Measurements from ENCODE around the gene MUC5B. TPM values are rescaled to one million over a fixed set of nuclear protein-coding genes. Genes with fewer than 3 reads are reported as not detected.

The MUC5B gene
- total and polyA plus RNA-seq, 2 donors (not counting 1 experiment from before 2014, with no cell fraction given), result not detected

GRCh38 chr11:1196516-1197391 lies 26.1 kb upstream of the MUC5B start:
- no peak for ATAC-seq (ENCODE audit: low read depth)
- Histone ChIP-seq H3K27me3 (replicated peaks in 1 of 4; ENCODE audit: control extremely low read depth in 1 of 4, control insufficient read depth in 3 of 4, insufficient read depth in 4 of 4, low read length in 3 of 4) (peaks cover 0 to 2% (median 0%) of the 10 kb centered on the region in 4 experiments), H3K27ac (ENCODE audit: low read length in 2 of 2) (no peak overlapping the region), H4K20me1 (ENCODE audit: control insufficient read depth, insufficient read depth, low read length, poor library complexity, severe bottlenecking) (no peaks in the 10 kb centered on the region), H3K4me1 (ENCODE audit: control insufficient read depth in 2 of 2, insufficient read depth in 2 of 2, low read length in 2 of 2) (no peaks in the 10 kb centered on the region), H3K9ac (ENCODE audit: low read length) (no peak overlapping the region), H3K36me3 (replicated peaks in 1 of 2; ENCODE audit: control extremely low read depth in 1 of 2, control insufficient read depth in 1 of 2, extremely low read depth in 1 of 2, insufficient read depth in 2 of 2, low read length in 1 of 2) (no peaks in the 10 kb centered on the region), H2AFZ (ENCODE audit: insufficient read depth, low read depth, low read length, poor library complexity, severe bottlenecking) (no peak overlapping the region), H3K9me3 (ENCODE audit: control extremely low read depth in 1 of 3, control insufficient read depth in 2 of 3, insufficient read depth in 1 of 3, low read length in 2 of 3) (peaks cover 0 to 9% (median 0%) of the 10 kb centered on the region in 3 donors), H3K79me2 (ENCODE audit: control insufficient read depth, insufficient read depth, low read length) (no peaks in the 10 kb centered on the region), H3K4me3 (ENCODE audit: control extremely low read depth in 1 of 5, extremely low read depth in 1 of 5, insufficient read depth in 1 of 5, low read depth in 2 of 5, low read length in 4 of 5) (no peak overlapping the region), H3K4me2 (replicated peaks; ENCODE audit: low read depth, low read length, poor library complexity, severe bottlenecking) (no peak overlapping the region)
- TF ChIP-seq EZH2 (IDR thresholded peaks at IDR 0.05; ENCODE audit: borderline replicate concordance, insufficient read depth, low read depth, low read length, poor library complexity, severe bottlenecking), result no peak
- TF ChIP-seq CTCF (IDR thresholded peaks at IDR 0.05), result no peak
- intact Hi-C loops (cut with micrococcal nuclease), result no loop called here
- H3K27ac Mint-ChIP-seq, result no peak overlapping the region
- POLR2A ChIA-PET, result no interaction called here
- no peaks in the 10 kb centered on the region for H3K27me3 Mint-ChIP-seq
- no peaks in the 10 kb centered on the region for H3K9me3 Mint-ChIP-seq (ENCODE audit: insufficient read depth)
- no peaks in the 10 kb centered on the region for H3K4me1 Mint-ChIP-seq
- CTCF ChIA-PET, result no interaction called here
- no peak for DNase-seq
- WGBS (ENCODE audit: insufficient coverage), result 88% methylated on average over 24 of the region's 28 CpGs
- H3K4me3 Mint-ChIP-seq, result no peak overlapping the region

- H3K36me3 ChIP-seq (replicated peaks in 1 of 2; ENCODE audit: control extremely low read depth in 1 of 2, control insufficient read depth in 1 of 2, extremely low read depth in 1 of 2, insufficient read depth in 2 of 2, low read length in 1 of 2), result no peaks in the 10 kb centered on the region
- H3K4me2 ChIP-seq (replicated peaks; ENCODE audit: low read depth, low read length, poor library complexity, severe bottlenecking), result no peak overlapping the region
- H3K4me1 ChIP-seq (ENCODE audit: control insufficient read depth in 2 of 2, insufficient read depth in 2 of 2, low read length in 2 of 2), result no peaks in the 10 kb centered on the region
- peaks cover 0 to 2% (median 0%) of the 10 kb centered on the region in 4 experiments for H3K27me3 ChIP-seq (replicated peaks in 1 of 4; ENCODE audit: control extremely low read depth in 1 of 4, control insufficient read depth in 3 of 4, insufficient read depth in 4 of 4, low read length in 3 of 4)
- H3K4me1 Mint-ChIP-seq, result no peaks in the 10 kb centered on the region
- H3K27ac Mint-ChIP-seq, result no peak overlapping the region
- H3K9ac ChIP-seq (ENCODE audit: low read length), result no peak overlapping the region
- H3K9me3 Mint-ChIP-seq (ENCODE audit: insufficient read depth), result no peaks in the 10 kb centered on the region
- TF ChIP-seq CTCF (IDR thresholded peaks at IDR 0.05) (no peak), EZH2 (IDR thresholded peaks at IDR 0.05; ENCODE audit: borderline replicate concordance, insufficient read depth, low read depth, low read length, poor library complexity, severe bottlenecking) (no peak)
- H3K4me3 ChIP-seq (ENCODE audit: control extremely low read depth in 1 of 5, extremely low read depth in 1 of 5, insufficient read depth in 1 of 5, low read depth in 2 of 5, low read length in 4 of 5), result no peak overlapping the region
- intact Hi-C loops (cut with micrococcal nuclease), result no loop called here
- no peak overlapping the region for H3K4me3 Mint-ChIP-seq
- 89% methylated on average over 29 of the region's 29 CpGs for WGBS (ENCODE audit: insufficient coverage)
- H4K20me1 ChIP-seq (ENCODE audit: control insufficient read depth, insufficient read depth, low read length, poor library complexity, severe bottlenecking), result no peaks in the 10 kb centered on the region
- H3K27me3 Mint-ChIP-seq, result no peaks in the 10 kb centered on the region
- no peak overlapping the region for H2AFZ ChIP-seq (ENCODE audit: insufficient read depth, low read depth, low read length, poor library complexity, severe bottlenecking)
- H3K79me2 ChIP-seq (ENCODE audit: control insufficient read depth, insufficient read depth, low read length), result no peaks in the 10 kb centered on the region
- H3K9me3 ChIP-seq (ENCODE audit: control extremely low read depth in 1 of 3, control insufficient read depth in 2 of 3, insufficient read depth in 1 of 3, low read length in 2 of 3), result peaks cover 0 to 12% (median 0%) of the 10 kb centered on the region in 3 donors
- DNase-seq, result no peak
- no peak overlapping the region for H3K27ac ChIP-seq (ENCODE audit: low read length in 2 of 2)
- no peak for ATAC-seq (ENCODE audit: low read depth)
- ChIA-PET POLR2A (no interaction called here), CTCF (no interaction called here)
Measured at GRCh38 chr11:1197431-1197885, 25.4 kb upstream of the MUC5B start.

Measured in B cell (primary cell).